K562 (cell line): Measurements from ENCODE around the gene TEPSIN. TPM values are rescaled to one million over a fixed set of nuclear protein-coding genes. Genes with fewer than 3 reads are reported as not detected.

Experiments
- ATAC-seq: fragments of 200-7000 bp; cut with Tn5 transposase; 3 replicates; pipeline ENCODE4 v1.9.1; 2020; ENCODE audit warnings: moderate library complexity
- BruUV-seq: library from RNA; stranded (reverse); fragments of 400-500 nt; replicated peaks from 2 replicates; lab custom pipeline; 2021; lab: Mats Ljungman, UMichigan
- CTCF ChIA-PET: fragments of 300-600 bp; formaldehyde crosslinking; extraction: SDS; loops from one replicate; lab custom pipeline; 2021; ENCODE audit warnings: low intra/inter-chr PET ratio; lab: Yijun Ruan, JAX
- POLR2A ChIA-PET: fragments of 300-600, 350-650 bp; sonication (Branson Sonifier 250); formaldehyde crosslinking; extraction: SDS; loops from one replicate; lab custom pipeline; 2021; ENCODE audit warnings: antibody characterized with exemption, inconsistent platforms; lab: Yijun Ruan, JAX
- DNase-seq, 4 experiments: peaks; one replicate each; pipeline versions ENCODE4 v3.0.0 to v3.0.0-alpha.2; 2011 to 2018; ENCODE audit warnings: low spot score in 3 of 4, mixed read lengths in 3 of 4; ENCODE audit errors: extremely low read depth in 1 of 4
- FAIRE-seq: peaks from 2 replicates; lab custom pipeline; 2011; peaks lifted over from hg19 to GRCh38; lab: Jason Lieb, UNC
- H2AFZ ChIP-seq: 2 replicates; pipeline ENCODE4 v1.6.0; 2011; ENCODE audit warnings: low read depth, low read length, control low read depth, inconsistent platforms
- H3K27ac ChIP-seq: fragments of 200-600 bp; 3 replicates; pipeline ENCODE4 v1.8.0; 2011; ENCODE audit warnings: low read depth, mild to moderate bottlenecking, control low read depth, inconsistent platforms, low read length, moderate library complexity, mixed read lengths; ENCODE audit errors: extremely low read depth
- H3K27me3 ChIP-seq, 2 experiments: fragments of 300-600 bp in 1 of 2; 2 replicates in 1 of 2; 3 replicates in 1 of 2; pipeline versions ENCODE4 v1.6.0 to v1.8.0; 2011; ENCODE audit warnings: inconsistent platforms in 2 of 2, low read length in 2 of 2, mild to moderate bottlenecking in 1 of 2, mixed read lengths in 1 of 2, moderate library complexity in 1 of 2; ENCODE audit not compliant: control insufficient read depth in 2 of 2, insufficient read depth in 2 of 2
- H3K36me3 ChIP-seq: fragments of 300-600 bp; 3 replicates; pipeline ENCODE4 v1.8.0; 2011; ENCODE audit warnings: mild to moderate bottlenecking, low read length, inconsistent platforms; ENCODE audit not compliant: control insufficient read depth, insufficient read depth
- H3K4me1 ChIP-seq, 2 experiments: fragments of 200-600 bp in 1 of 2; replicated peaks in 1 of 2; 2 replicates in 1 of 2; 3 replicates in 1 of 2; pipeline versions ENCODE4 v1.5.1 to v1.8.0; 2011; ENCODE audit warnings: inconsistent platforms in 2 of 2, low read length in 2 of 2, mild to moderate bottlenecking in 1 of 2, mixed read lengths in 1 of 2, moderate library complexity in 1 of 2; ENCODE audit not compliant: control insufficient read depth in 2 of 2, insufficient read depth in 2 of 2
- H3K4me2 ChIP-seq: 2 replicates; pipeline ENCODE4 v1.6.1; 2011; ENCODE audit warnings: low read length, control low read depth, inconsistent platforms, mixed read lengths; ENCODE audit not compliant: insufficient read depth
- H3K4me3 ChIP-seq: fragments of 200-600 bp; sonication (generic), shearing (Covaris generic); 2 replicates; pipeline ENCODE4 v1.5.1; 2016; ENCODE audit warnings: control low read depth, inconsistent platforms
- H3K79me2 ChIP-seq: fragments of 200-600 bp; 3 replicates; pipeline ENCODE4 v1.8.0; 2011; ENCODE audit warnings: low read length, inconsistent platforms; ENCODE audit not compliant: control insufficient read depth, insufficient read depth
- H3K9ac ChIP-seq, 2 experiments: 2 replicates each; pipeline versions ENCODE4 v1.6.0 to v1.6.1; 2011; ENCODE audit warnings: low read depth in 2 of 2, low read length in 2 of 2, control low read depth in 1 of 2, inconsistent platforms in 1 of 2, mild to moderate bottlenecking in 1 of 2, mixed read lengths in 1 of 2; ENCODE audit not compliant: insufficient read depth in 1 of 2
- H3K9me1 ChIP-seq: one replicate; pipeline ENCODE4 v1.6.0; 2011; ENCODE audit warnings: inconsistent platforms, mild to moderate bottlenecking, low read length, moderate library complexity; ENCODE audit not compliant: control insufficient read depth, insufficient read depth
- H3K9me3 ChIP-seq: replicated peaks from 2 replicates; pipeline ENCODE4 v1.5.1; 2011; ENCODE audit warnings: low read depth, low read length, inconsistent platforms; ENCODE audit not compliant: control insufficient read depth, insufficient read depth
- H4K20me1 ChIP-seq: replicated peaks from 2 replicates; pipeline ENCODE4 v1.6.1; 2011; ENCODE audit warnings: low read length, inconsistent platforms, mixed read lengths; ENCODE audit not compliant: control insufficient read depth, insufficient read depth
- ASH1L ChIP-seq: fragments of 450-650 bp; IDR thresholded peaks from 2 replicates; pipeline ENCODE4 v1.6.1; 2018; ENCODE audit warnings: borderline replicate concordance, mild to moderate bottlenecking, low read depth; ENCODE audit not compliant: partially characterized antibody
- BHLHE40 ChIP-seq: IDR thresholded peaks from 2 replicates; pipeline ENCODE4 v1.6.1; 2011; ENCODE audit warnings: low read length, improper control_type of control experiment
- HMG20A ChIP-seq: fragments of 450-650 bp; formaldehyde crosslinking; conservative IDR thresholded peaks from 2 replicates; pipeline ENCODE4 v1.4.0; 2020; ENCODE audit warnings: mild to moderate bottlenecking, mixed read lengths
- HMGXB4 ChIP-seq: sonication (generic); formaldehyde crosslinking; IDR thresholded peaks from 2 replicates; pipeline ENCODE4 v1.8.1; 2023; ENCODE audit warnings: mild to moderate bottlenecking, missing genetic modification reagents
- L3MBTL2 ChIP-seq: fragments of 450-650 bp; IDR thresholded peaks from 2 replicates; pipeline ENCODE4 v1.6.1; 2016; ENCODE audit warnings: mild to moderate bottlenecking, moderate library complexity
- MEIS2 ChIP-seq: fragments of 450-650 bp; IDR thresholded peaks from 2 replicates; pipeline ENCODE4 v1.6.1; 2014; ENCODE audit warnings: mild to moderate bottlenecking; ENCODE audit not compliant: partially characterized antibody
- NFATC3 ChIP-seq: fragments of 450-650 bp; IDR thresholded peaks from 2 replicates; pipeline ENCODE4 v1.6.1; 2017; ENCODE audit warnings: mild to moderate bottlenecking
- POU5F1 ChIP-seq: fragments of 150-350 bp; IDR thresholded peaks from 2 replicates; pipeline ENCODE4 v1.6.1; 2014; ENCODE audit warnings: borderline replicate concordance, low read length, low read depth, mild to moderate bottlenecking; ENCODE audit not compliant: partially characterized antibody
- RREB1 ChIP-seq: fragments of 250-450 bp; sonication (Bioruptor Pico); IDR thresholded peaks from 2 replicates; pipeline ENCODE4 v1.4.0; 2020
- STAT5B ChIP-seq: fragments of 250-450 bp; sonication (Bioruptor Pico); IDR thresholded peaks from 2 replicates; pipeline ENCODE4 v1.8.0; 2021; ENCODE audit warnings: mild to moderate bottlenecking, inconsistent platforms
- ZNF133 ChIP-seq: fragments of 250-450 bp; sonication (Bioruptor Pico); IDR thresholded peaks from 2 replicates; pipeline ENCODE4 v1.4.0; 2020; ENCODE audit warnings: mild to moderate bottlenecking
- ZNF3 ChIP-seq: fragments of 250-450 bp; sonication (Bioruptor Pico); IDR thresholded peaks from 2 replicates; pipeline ENCODE4 v1.5.0; 2021; ENCODE audit warnings: mild to moderate bottlenecking, moderate library complexity
- ZNF436 ChIP-seq: fragments of 250-450, 450-650 bp; sonication (Bioruptor Pico); formaldehyde crosslinking; IDR thresholded peaks from 2 replicates; pipeline ENCODE4 v1.7.0; 2020; ENCODE audit warnings: mild to moderate bottlenecking
- ZNF57 ChIP-seq: fragments of 450-650 bp; formaldehyde crosslinking; IDR thresholded peaks from 2 replicates; pipeline ENCODE4 v1.4.0; 2020; ENCODE audit warnings: mild to moderate bottlenecking, moderate library complexity
- WGBS: fragments of 100-300 bp; shearing (Covaris generic); methylation state at CpG from one replicate; pipeline ENCODE4 v1.1.6; 2016; ENCODE audit warnings: low coverage, mixed read lengths; ENCODE audit not compliant: insufficient coverage; ENCODE audit errors: missing lambda C conversion rate; 5-methylcytosine and 5-hydroxymethylcytosine counted together
- in situ Hi-C: fragments of 300-500 bp; cut with MboI; formaldehyde crosslinking; loops from 4 replicates; pipeline ENCODE4 v1.15.0; 2018; ENCODE audit warnings: inconsistent platforms, mixed read lengths
- intact Hi-C: fragments of 100-400 bp; cut with micrococcal nuclease; formaldehyde crosslinking; loops from 2 replicates; pipeline ENCODE4 v1.14.2; 2022
- polyA plus RNA-seq, 8 experiments: library from polyadenylated mRNA; depleted of rRNA in 4 of 8; stranded (reverse) in 5 of 8; unstranded in 3 of 8; fragments of >200 nt; fragmentation: Nextera tagmentation in 2 of 8; fragmentation: Illumina TruSeq in 1 of 8; extraction: Ambion mirVana in 2 of 8; extraction: Trizol in 1 of 8; gene quantifications; 2 replicates each; pipeline versions ENCODE4 v1.2.1 to v1.2.3, GENCODE V29; 2011 to 2014; ENCODE audit warnings: inconsistent platforms in 1 of 8, missing spikeins in 1 of 8
- total RNA-seq, 7 experiments: library from RNA; depleted of rRNA in 6 of 7; stranded (reverse); fragments of >200 nt in 6 of 7; fragmentation: Illumina TruSeq in 2 of 7; extraction: Trizol in 2 of 7; gene quantifications; 2 replicates each; pipeline versions ENCODE4 v1.2.1 to v1.2.3, GENCODE V29; 2011 to 2021; ENCODE audit warnings: low replicate concordance in 1 of 7

The TEPSIN gene
- total and polyA plus RNA-seq, 9 of the 15 experiments (the other 6 are each of a cell fraction or from before 2014, with no cell fraction given), result 0.80 to 29.8 (median 5.3) TPM

- intact Hi-C loops, result no loop called here
- Histone ChIP-seq H4K20me1 (no peaks in the 10 kb centered on the region; the same call in 1 of the 2 replicates), H3K27ac (no peak overlapping the region), H3K27me3 (peaks cover 16 to 60% of the 10 kb centered on the region in 2 experiments; a peak in 4 of 5 replicates), H3K9me1 (no peaks in the 10 kb centered on the region), H3K4me1 (peaks cover 0 to 53% of the 10 kb centered on the region in 2 experiments; a peak in 2 of 5 replicates), H3K9ac (no peak overlapping the region), H3K36me3 (no peaks in the 10 kb centered on the region), H3K4me3 (no peak overlapping the region), H3K4me2 (no peak overlapping the region), H3K9me3 (no peaks in the 10 kb centered on the region), H3K79me2 (no peaks in the 10 kb centered on the region), H2AFZ (no peak overlapping the region)
- no TSS peak for BruUV-seq
- CTCF ChIA-PET, result no interaction called here
- WGBS, result 28% methylated on average over 19 of the region's 19 CpGs
- in situ Hi-C loops, result no loop called here
- DNase-seq (no peak), FAIRE-seq (no peak), ATAC-seq (no peak)
- POLR2A ChIA-PET, result interaction anchor here (0.8 to 1.1 kb wide), 3 partner anchors 10 to 38 kb away, joined by 3 read pairs; no protein-coding TSS in a partner anchor
- no peak for TF ChIP-seq RREB1
- TF ChIP-seq L3MBTL2, result no peak
- TF ChIP-seq NFATC3, result no peak
- TF ChIP-seq MEIS2, result no peak
- no peak for TF ChIP-seq STAT5B (CRISPR knock-in tag)
- no peak for TF ChIP-seq ZNF436 (CRISPR knock-in tag)
- TF ChIP-seq ZNF57, result no peak
- no peak for TF ChIP-seq POU5F1
- no peak for TF ChIP-seq ZNF3 (CRISPR knock-in tag)
- no peak for TF ChIP-seq ASH1L
- TF ChIP-seq ZNF133 (CRISPR knock-in tag), result no peak
- no peak for TF ChIP-seq BHLHE40
- TF ChIP-seq HMGXB4 (CRISPR knock-in tag), result no peak
- no peak for TF ChIP-seq HMG20A (CRISPR knock-in tag)
These were observed 57.1 kb downstream of the TEPSIN start for GRCh38 chr17:81181811-81182185.
